Activated naive CD4-positive, alpha-beta T cell treated with anti-CD3 and anti-CD28 coated beads, Interleukin-2, amount 10 ng/mL, durations not matched to agents 7 days and 5 days (primary cell): ENCODE measurements around the gene APBB2.
A peak's percentile ranks its signal among the peaks of the same experiment; 100 is the strongest.

Source experiments
- CTCF ChIA-PET: fragments of 350-600 bp; sonication (Branson Sonifier 250); formaldehyde crosslinking; loops from one replicate; lab custom pipeline; 2021; ENCODE audit warnings: antibody characterized with exemption; lab: Charles Lee
- DNase-seq: peaks from one replicate; pipeline ENCODE4 v3.0.0-alpha.2; 2020
- H3K27ac Mint-ChIP-seq: one replicate; pipeline ENCODE4 v1.8.0; 2021; ENCODE audit warnings: mild to moderate bottlenecking, moderate library complexity, mixed read lengths
- H3K27me3 Mint-ChIP-seq: one replicate; pipeline ENCODE4 v1.8.0; 2021; ENCODE audit warnings: mild to moderate bottlenecking, mixed read lengths
- H3K36me3 Mint-ChIP-seq: one replicate; pipeline ENCODE4 v1.8.0; 2021; ENCODE audit warnings: mixed read lengths
- H3K4me1 Mint-ChIP-seq: one replicate; pipeline ENCODE4 v1.8.0; 2021; ENCODE audit warnings: mixed read lengths
- H3K4me3 Mint-ChIP-seq: one replicate; pipeline ENCODE4 v1.8.0; 2021; ENCODE audit warnings: mild to moderate bottlenecking, moderate library complexity, mixed read lengths
- H3K9me3 Mint-ChIP-seq: one replicate; pipeline ENCODE4 v1.8.0; 2021; ENCODE audit warnings: mixed read lengths

The APBB2 gene

GRCh38 chr4:41092128-41092527 is 122.2 kb downstream of the APBB2 start:
- DNase-seq: no peak
- no peak overlapping the region for H3K4me3 Mint-ChIP-seq
- H3K36me3 Mint-ChIP-seq: no peaks in the 10 kb centered on the region
- no peaks in the 10 kb centered on the region for H3K27me3 Mint-ChIP-seq
- H3K27ac Mint-ChIP-seq: peak overlapping the region; percentile 28
- CTCF ChIA-PET: no interaction called here
- H3K4me1 Mint-ChIP-seq: no peaks in the 10 kb centered on the region
- peaks cover 2% of the 10 kb centered on the region for H3K9me3 Mint-ChIP-seq

DNA sequence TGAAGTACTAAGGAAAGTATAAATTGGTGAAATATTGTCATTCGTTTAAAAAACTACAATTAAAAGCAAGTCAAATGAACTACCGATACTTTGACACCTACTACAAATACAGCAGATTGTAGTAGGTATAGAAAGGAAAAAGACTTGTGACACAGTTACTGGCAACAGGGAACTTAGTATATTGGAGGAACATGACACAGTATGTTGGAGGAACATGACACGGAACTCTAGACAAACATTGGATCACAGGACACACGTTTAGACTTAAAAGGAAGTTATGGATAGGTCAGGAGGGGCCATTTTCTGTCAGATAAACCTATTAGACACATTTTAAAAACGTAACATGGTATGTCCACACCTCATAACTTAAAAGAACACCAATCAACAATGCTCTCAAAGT is 132.5 kb downstream of the APBB2 start:
- CTCF ChIA-PET: no interaction called here

DNA sequence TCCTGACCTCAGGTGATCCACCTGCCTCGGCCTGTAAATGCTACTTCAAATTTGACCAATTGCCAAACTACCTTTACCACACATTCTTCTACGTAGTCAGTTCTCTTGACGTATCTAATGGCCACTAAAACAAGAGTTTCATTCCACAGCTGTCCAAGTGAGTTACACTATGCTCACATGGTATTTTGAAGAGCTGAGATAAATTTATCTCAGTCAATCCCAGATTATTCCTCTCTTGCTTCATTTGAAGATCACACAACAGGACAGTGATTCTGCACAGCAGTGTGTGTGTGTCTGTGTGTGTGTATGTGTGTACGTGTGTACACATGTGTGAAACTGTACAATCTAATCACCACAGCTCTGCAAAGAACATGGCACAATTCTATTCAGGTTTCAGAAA is 133.4 kb downstream of the APBB2 start:
- CTCF ChIA-PET: no interaction called here
- H3K27ac Mint-ChIP-seq: no peak overlapping the region

More for the DNA sequence above, 132.5 kb downstream of the APBB2 start:
- no peak overlapping the region for H3K4me3 Mint-ChIP-seq
- DNase-seq: no peak
- no peak overlapping the region for H3K27ac Mint-ChIP-seq
- H3K36me3 Mint-ChIP-seq: no peaks in the 10 kb centered on the region
- no peaks in the 10 kb centered on the region for H3K27me3 Mint-ChIP-seq
- H3K9me3 Mint-ChIP-seq: peaks cover 10% of the 10 kb centered on the region
- H3K4me1 Mint-ChIP-seq: no peaks in the 10 kb centered on the region

GRCh38 chr4:41079881-41080560 is 134.3 kb downstream of the APBB2 start:
- no peaks in the 10 kb centered on the region for H3K36me3 Mint-ChIP-seq
- DNase-seq: no peak
- no peaks in the 10 kb centered on the region for H3K27me3 Mint-ChIP-seq
- H3K4me1 Mint-ChIP-seq: no peaks in the 10 kb centered on the region
- CTCF ChIA-PET: no interaction called here
- no peak overlapping the region for H3K4me3 Mint-ChIP-seq
- no peaks in the 10 kb centered on the region for H3K9me3 Mint-ChIP-seq
- no peak overlapping the region for H3K27ac Mint-ChIP-seq

More for the DNA sequence above, 133.4 kb downstream of the APBB2 start:
- no peak for DNase-seq
- peaks cover 1% of the 10 kb centered on the region for H3K9me3 Mint-ChIP-seq
- H3K27me3 Mint-ChIP-seq: no peaks in the 10 kb centered on the region
- no peaks in the 10 kb centered on the region for H3K36me3 Mint-ChIP-seq
- H3K4me3 Mint-ChIP-seq: no peak overlapping the region
- no peaks in the 10 kb centered on the region for H3K4me1 Mint-ChIP-seq

DNA sequence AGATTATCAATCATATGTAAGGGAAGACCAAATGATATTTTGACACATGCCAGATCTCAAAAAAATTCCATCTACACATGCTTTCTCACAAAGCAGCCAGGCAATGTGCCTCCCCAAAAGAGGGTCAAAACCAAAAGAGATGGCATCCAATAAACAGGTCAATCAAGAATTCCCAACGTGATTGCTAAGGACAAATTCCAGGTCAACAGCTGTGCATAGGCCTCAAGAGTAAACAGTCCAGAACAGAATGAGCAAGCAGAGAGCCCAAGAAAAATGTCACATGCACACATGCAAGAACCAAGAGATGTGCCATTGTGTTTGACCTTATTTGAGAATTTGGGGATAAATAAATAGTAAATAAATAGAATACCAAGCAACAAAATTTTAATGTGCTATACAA is 136.7 kb downstream of the APBB2 start:
- H3K4me1 Mint-ChIP-seq: no peaks in the 10 kb centered on the region
- CTCF ChIA-PET: no interaction called here
- H3K27me3 Mint-ChIP-seq: no peaks in the 10 kb centered on the region
- DNase-seq: no peak
- H3K27ac Mint-ChIP-seq: no peak overlapping the region
- H3K4me3 Mint-ChIP-seq: no peak overlapping the region
- H3K9me3 Mint-ChIP-seq: no peaks in the 10 kb centered on the region
- H3K36me3 Mint-ChIP-seq: no peaks in the 10 kb centered on the region

DNA sequence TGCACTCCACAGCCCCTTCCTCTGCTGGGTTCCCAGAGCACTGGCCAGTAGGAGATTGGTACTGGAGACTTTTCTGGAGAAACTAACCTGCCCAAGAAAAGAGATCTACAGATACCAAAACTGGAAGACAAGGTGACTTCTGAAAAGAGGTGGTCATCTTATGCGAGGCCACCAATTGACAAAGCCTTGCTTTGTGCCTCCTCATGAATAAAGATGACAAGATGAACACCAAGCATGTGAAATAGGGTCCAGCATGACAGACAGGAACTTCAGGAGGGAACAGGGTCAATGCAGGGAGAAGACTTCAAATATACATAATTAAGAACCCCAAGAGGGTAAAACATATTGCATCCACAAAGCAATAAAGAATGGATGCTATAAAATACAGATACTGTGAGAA is 137.9 kb downstream of the APBB2 start:
- Mint-ChIP-seq H3K36me3 (no peaks in the 10 kb centered on the region), H3K4me1 (no peaks in the 10 kb centered on the region), H3K4me3 (no peak overlapping the region), H3K27ac (no peak overlapping the region), H3K9me3 (no peaks in the 10 kb centered on the region), H3K27me3 (no peaks in the 10 kb centered on the region)
- CTCF ChIA-PET: no interaction called here
- no peak for DNase-seq

DNA sequence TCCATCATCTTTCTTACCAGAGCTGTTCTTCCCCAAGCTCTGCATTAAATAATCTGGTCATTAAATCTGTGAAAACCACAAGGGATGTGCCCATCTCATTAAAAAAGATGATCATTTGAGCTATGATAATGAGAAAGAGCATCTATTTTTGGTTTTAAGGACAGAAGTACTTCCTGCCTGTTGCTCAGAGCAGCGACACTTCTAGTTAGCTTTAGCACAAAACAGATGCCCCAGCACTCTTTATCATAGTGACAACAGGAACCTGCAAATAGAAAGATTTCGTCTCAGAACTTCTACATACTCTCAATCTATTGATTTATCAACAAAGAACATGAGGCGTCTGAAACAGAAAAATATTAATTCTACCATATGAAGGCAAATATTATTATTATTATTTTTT is 140.1 kb downstream of the APBB2 start:
- Mint-ChIP-seq H3K27ac (no peak overlapping the region), H3K27me3 (no peaks in the 10 kb centered on the region), H3K36me3 (no peaks in the 10 kb centered on the region), H3K4me3 (no peak overlapping the region), H3K9me3 (no peaks in the 10 kb centered on the region), H3K4me1 (no peaks in the 10 kb centered on the region)
- no peak for DNase-seq
- CTCF ChIA-PET: no interaction called here

DNA sequence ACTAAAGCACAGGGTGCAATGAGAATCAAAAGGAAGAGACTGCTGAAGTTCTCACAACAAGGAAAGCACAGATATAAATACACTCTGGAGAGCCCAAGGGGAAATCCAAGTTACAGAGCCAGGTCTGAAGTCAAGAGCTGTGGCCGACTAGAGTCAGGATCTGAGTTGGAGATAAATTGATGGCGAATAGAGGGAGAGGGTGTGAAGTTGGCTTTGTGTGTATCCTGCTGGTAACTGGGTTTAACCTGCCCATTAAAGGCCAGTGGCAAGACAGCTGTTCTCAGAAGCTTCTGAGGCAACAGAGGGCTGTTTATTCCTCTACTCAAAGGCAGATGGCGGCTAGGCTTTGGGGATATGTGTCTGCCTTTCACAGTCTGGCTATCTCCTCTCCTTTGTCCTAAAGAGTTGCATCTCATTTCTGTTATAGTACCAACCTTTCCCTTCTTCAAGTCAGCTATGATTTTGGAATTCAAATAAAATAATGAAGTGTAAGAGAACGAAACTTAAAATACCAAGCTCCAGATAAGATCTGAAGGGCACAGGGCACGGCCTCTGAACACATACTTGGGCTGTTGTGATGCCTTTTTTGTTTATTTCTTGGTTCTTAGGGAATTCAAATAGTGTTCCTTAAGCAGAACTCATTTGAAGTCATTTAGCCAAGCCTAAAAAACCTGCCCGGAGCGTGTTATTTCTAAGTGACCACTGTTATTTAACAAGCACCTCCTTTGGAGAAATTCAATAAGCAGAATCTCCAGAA is 142.1 kb downstream of the APBB2 start:
- no peaks in the 10 kb centered on the region for H3K27me3 Mint-ChIP-seq
- CTCF ChIA-PET: interaction anchor here (0.6 kb wide), 1 partner anchor 340 kb away, joined by 3 read pairs; no protein-coding TSS in a partner anchor
- H3K36me3 Mint-ChIP-seq: no peaks in the 10 kb centered on the region
- DNase-seq: no peak
- no peak overlapping the region for H3K4me3 Mint-ChIP-seq
- no peak overlapping the region for H3K27ac Mint-ChIP-seq
- H3K9me3 Mint-ChIP-seq: no peaks in the 10 kb centered on the region
- H3K4me1 Mint-ChIP-seq: no peaks in the 10 kb centered on the region

DNA sequence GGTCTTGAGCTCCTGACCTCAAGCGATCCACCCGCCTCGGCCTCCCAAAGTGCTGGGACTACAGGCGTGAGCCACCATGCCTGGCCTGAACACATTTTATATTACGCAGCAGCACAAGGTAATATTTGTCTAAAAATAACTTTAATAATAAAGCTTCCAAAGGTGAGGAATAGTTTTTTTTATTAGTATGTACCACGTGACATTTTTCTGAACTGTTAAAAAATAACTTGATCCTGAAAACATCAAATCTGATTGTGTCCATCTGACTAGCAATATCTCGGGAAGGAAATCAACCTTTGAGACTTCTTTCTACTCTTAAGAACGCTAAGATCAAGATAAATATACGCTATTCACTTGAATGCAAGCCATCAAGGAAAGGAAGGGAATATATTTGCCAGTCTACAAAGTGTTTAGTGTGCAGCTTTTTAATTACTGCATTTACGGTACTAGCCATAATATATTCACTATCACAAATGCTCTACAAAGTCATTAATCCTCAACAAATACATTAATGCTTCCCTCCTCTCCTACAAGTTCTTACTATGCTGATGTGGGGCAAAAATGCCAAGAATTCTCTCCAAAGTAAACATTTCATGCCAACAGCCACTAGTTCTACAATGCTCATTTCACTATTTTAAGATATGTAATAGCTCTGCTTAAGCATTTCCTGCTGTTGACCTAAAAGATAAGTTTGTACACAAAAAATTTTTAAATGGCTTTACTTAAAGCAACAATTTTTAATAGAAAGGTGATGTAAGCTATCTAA is 143.6 kb downstream of the APBB2 start:
- no peaks in the 10 kb centered on the region for H3K27me3 Mint-ChIP-seq
- CTCF ChIA-PET: no interaction called here
- no peak overlapping the region for H3K4me3 Mint-ChIP-seq
- no peaks in the 10 kb centered on the region for H3K36me3 Mint-ChIP-seq
- H3K9me3 Mint-ChIP-seq: no peaks in the 10 kb centered on the region
- DNase-seq: no peak
- no peak overlapping the region for H3K27ac Mint-ChIP-seq
- no peaks in the 10 kb centered on the region for H3K4me1 Mint-ChIP-seq

- DNase-seq: no peak
- Mint-ChIP-seq H3K9me3 (no peaks in the 10 kb centered on the region), H3K27me3 (peaks cover 4% of the 10 kb centered on the region), H3K4me1 (no peaks in the 10 kb centered on the region), H3K36me3 (no peaks in the 10 kb centered on the region), H3K4me3 (no peak overlapping the region), H3K27ac (no peak overlapping the region)
- CTCF ChIA-PET: no interaction called here
Measured at GRCh38 chr4:41069838-41070237, 144.5 kb downstream of the APBB2 start.

DNA sequence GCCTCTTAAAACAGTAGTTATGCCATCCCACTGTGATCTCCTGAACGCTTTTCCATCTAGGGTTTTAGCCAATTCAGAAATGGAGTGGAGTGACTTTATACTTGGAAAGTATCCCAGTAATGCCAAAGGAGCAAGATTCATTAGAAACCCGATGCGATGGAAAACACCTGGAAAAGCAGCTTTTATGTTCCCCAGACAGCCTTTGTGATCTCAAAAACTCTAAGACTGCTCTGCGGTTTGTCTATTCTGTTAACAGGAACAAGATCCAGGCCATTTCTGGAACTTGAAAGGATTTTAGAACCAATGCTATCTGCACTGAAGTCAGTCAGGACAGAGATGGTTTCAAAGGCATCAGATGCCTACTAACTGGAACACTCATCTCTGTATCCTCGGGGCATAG is 145.1 kb downstream of the APBB2 start:
- CTCF ChIA-PET: no interaction called here
- H3K4me3 Mint-ChIP-seq: no peak overlapping the region
- DNase-seq: no peak
- H3K4me1 Mint-ChIP-seq: no peaks in the 10 kb centered on the region
- no peaks in the 10 kb centered on the region for H3K9me3 Mint-ChIP-seq
- H3K36me3 Mint-ChIP-seq: no peaks in the 10 kb centered on the region
- H3K27me3 Mint-ChIP-seq: peaks cover 4% of the 10 kb centered on the region
- no peak overlapping the region for H3K27ac Mint-ChIP-seq

GRCh38 chr4:41067369-41067768 is 147.0 kb downstream of the APBB2 start:
- CTCF ChIA-PET: no interaction called here
- H3K4me3 Mint-ChIP-seq: no peak overlapping the region
- no peak for DNase-seq
- H3K36me3 Mint-ChIP-seq: no peaks in the 10 kb centered on the region
- no peak overlapping the region for H3K27ac Mint-ChIP-seq
- no peaks in the 10 kb centered on the region for H3K9me3 Mint-ChIP-seq
- H3K27me3 Mint-ChIP-seq: peaks cover 4% of the 10 kb centered on the region
- H3K4me1 Mint-ChIP-seq: no peaks in the 10 kb centered on the region

DNA sequence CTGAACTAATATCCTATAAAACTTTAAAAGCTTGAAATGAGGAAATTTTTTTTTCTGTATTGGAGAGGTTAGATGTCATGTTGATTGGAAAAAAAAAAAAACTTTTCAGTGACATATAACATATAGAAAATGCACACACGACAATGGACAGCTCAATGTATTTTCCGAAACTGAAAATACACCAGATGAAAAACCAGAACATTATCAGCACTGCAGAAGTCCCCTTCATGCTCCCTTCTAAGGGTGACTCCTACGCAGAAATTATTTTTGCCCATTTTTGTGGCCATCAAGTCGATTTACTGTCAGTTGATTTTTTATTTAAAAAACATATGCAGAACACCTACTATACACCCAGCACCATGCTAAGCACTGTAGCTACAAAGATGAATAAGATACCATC is 148.3 kb downstream of the APBB2 start:
- CTCF ChIA-PET: no interaction called here

GRCh38 chr4:41065434-41066006 is 148.8 kb downstream of the APBB2 start:
- CTCF ChIA-PET: no interaction called here
- H3K4me3 Mint-ChIP-seq: no peak overlapping the region
- no peak overlapping the region for H3K27ac Mint-ChIP-seq
- no peaks in the 10 kb centered on the region for H3K9me3 Mint-ChIP-seq
- H3K27me3 Mint-ChIP-seq: peaks cover 4% of the 10 kb centered on the region
- no peak for DNase-seq
- no peaks in the 10 kb centered on the region for H3K36me3 Mint-ChIP-seq
- no peaks in the 10 kb centered on the region for H3K4me1 Mint-ChIP-seq

More for the DNA sequence above, 148.3 kb downstream of the APBB2 start:
- Mint-ChIP-seq H3K4me3 (no peak overlapping the region), H3K36me3 (no peaks in the 10 kb centered on the region), H3K9me3 (no peaks in the 10 kb centered on the region), H3K4me1 (no peaks in the 10 kb centered on the region), H3K27ac (no peak overlapping the region), H3K27me3 (peaks cover 4% of the 10 kb centered on the region)
- DNase-seq: no peak
